Measurements from ENCODE around the gene SLC1A5.

The SLC1A5 gene

DNA sequence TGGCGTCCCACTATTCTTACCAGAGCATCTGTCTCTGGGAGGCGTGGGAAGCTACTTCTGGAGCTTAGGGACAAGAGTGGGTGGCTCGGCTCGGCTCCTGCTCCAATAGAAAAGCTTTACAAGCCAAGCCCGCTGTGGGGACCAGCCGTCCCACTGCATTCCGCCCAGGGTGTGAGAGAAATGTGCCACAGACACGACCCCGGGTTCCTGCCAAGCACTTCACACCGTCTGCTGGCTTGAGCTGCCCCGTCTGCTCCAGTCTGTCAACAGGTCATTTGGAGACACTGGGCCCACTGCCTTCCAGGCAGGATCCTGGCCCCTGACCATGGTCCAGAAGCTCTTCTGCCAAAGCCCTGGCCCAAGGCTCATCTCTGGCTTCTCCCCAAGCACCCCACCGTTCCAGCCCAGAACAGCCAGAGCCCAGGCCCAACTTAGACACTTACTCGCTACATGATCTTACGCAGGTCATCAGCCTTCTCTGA lies 49.1 kb downstream of the SLC1A5 start:
- DNase-seq, result no peak

DNA sequence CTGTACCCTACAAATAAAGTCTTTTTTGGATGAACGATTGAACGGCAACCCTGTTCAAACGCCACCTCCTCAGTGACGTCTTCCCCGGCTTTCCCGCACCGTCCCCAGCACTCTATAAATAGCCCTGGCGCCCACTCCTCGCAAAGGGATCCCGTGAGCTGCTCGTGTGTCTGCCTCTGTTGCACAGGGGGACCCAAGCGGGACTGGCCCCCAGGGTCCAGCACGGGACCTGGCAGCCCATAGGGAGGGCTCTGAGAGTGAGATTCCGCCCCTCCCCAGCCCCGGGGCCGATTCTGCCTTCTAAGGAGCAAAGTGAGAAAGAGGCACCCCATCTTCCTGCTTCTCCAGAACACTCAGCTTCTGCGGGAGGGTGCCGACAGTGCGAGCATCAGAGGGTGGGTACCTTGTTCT lies 50.6 kb downstream of the SLC1A5 start:
- DNase-seq, result no peak

GRCh38 chr19:46737298-46737654 lies 51.1 kb downstream of the SLC1A5 start:
- no peak for DNase-seq

DNA sequence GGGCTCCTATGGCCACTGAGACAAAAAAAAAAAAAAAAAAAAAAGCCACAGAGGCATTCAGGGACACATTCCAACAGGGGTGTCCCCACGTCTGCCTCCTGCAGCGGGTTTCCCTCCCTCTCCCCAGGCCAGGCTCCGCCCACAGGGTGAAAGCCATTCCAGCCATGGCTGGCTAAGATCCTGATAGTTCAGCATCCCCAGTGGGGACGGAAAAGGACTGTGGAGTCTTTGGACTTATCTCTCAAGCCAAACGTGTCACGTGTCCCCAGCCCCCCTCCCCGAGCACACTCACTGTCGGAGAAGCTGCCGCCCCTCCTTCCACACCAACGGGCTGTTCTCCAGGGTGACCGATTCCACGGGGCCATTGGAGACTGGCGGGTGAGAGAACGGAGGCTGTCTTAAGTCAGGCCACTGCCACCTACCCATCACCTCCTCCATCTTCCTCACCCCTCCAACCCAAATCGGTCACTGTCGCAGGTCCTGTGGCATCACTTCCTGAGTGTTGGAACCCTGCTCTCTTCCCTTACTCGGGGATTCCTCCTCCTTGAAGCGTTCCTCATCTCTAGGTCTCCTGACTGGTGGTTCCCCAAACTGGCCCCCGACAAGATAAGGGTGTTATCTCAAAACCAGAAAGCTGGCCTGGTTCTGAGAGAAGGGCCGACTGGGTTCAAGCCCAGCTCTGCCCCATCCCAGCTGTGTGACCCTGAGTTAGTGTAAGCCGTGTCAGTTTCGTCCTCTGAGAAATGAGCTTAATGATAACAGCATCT lies 51.7 kb downstream of the SLC1A5 start:
- DNase-seq, result no peak

- no peak for DNase-seq
Observed at GRCh38 chr19:46733690-46734292, 54.6 kb downstream of the SLC1A5 start.

DNA sequence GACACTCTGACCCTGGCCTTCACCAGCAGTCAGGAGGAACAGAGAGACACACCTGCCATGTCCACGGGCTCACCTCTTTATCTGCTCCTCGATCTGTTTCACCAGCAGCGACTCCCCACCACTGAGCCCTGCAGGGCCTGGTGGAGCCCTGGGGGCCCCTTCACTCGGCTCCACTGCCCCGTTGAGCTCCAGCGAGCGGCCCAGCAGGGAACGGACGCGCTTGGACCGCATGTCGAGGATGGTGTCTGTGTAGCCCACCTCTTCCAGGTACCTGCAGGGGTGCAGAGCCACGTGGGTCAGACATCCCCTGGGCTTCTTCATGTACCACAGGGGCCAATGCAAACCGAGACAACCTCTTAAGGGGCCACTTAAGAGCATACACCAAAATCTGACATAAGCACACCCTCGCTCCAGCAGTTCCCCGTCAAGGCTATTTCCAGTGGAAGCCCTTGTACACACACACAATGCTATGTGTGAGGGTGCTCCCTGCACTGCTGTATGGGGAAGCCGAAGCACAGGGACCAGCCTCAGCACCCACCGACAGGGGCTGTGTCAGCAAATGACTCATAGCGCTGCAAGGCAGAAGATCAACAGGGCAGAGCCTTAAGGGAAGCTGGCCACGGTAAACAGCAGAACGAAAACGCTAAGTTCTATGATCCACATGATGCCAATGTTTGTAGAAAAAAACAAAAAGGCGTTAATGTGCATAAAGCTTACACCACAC lies 55.3 kb downstream of the SLC1A5 start:
- DNase-seq, result no peak

DNA sequence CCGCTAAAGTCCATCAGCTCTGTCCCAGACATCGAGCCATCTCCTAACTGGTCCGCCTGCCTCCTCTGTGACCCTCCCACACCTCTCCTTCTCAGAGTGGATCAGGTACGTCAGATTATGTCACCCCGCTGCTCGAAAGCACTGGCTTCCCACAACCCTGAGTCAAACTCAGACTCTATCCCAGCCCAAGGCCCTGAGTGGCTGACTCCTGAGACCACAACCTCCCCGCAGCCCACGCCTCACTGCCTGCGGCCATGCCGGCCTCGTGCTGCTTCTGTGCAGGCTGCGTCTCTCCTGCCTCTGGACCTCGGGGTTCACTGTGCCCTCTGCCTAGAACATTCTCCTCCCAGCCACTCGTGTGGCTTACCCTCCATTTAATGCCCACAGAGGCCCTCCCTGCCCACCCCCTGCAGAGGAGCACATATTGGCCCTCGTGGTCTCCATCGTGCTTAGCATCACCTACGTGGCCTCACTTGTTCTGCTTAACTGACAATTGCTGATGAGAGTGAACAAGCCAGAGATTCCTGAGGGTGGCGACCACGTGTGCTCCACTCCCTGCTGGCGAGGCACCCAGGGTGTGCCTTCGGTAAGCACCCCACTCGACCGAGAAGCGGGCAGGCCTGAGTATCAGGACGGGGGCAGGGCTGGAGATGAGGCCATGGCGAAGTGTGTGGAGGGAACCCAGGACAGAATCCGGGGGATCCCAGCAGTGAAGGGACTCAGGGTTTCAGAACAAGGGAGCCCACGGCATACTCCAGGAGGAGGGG lies 56.0 kb downstream of the SLC1A5 start:
- DNase-seq, result no peak

DNA sequence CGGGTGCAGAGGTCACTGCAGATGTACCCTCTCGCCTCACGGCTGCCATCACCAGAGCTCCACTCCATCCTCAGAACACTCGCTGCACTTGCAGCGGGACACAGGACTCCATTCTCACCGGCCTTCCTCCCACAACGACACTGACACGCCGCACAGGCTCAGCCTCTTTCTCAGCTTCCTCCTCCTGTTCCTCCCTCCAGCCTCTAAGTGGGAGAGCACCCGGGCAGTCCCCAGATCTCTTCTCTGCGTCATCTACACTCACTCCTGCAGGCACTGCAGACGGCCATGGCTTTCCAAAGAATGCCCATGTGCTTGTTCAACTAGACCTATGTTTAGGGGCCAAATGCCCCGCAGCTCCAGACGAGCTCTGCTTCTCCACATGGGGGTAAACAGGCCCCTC lies 56.8 kb downstream of the SLC1A5 start:
- DNase-seq, result no peak

DNA sequence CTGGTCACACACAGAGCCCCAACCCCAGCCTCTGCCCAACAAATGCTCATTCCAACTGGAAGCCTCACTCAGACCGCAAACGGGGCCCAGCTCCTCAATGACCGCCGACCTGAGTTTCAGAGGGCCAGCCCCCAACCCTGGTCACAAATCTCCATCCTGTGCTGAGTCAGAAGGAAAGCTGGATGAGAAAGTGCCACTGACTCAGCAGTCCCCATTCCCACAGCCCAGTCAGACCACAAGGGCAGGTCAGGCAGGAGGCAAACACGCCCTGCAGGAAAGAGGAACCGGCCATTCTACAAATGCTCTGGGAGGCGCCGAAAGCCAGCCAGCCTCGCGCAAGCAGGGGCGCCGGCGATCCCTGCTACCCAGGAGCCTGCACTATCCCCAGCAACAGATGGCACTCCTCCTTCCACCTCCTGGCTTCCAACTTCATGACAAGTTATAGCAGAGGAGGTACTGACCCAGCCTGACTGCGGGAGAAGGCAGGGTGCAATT lies 57.3 kb downstream of the SLC1A5 start:
- DNase-seq, result no peak

GRCh38 chr19:46730595-46730994 lies 57.8 kb downstream of the SLC1A5 start:
- DNase-seq, result no peak

DNA sequence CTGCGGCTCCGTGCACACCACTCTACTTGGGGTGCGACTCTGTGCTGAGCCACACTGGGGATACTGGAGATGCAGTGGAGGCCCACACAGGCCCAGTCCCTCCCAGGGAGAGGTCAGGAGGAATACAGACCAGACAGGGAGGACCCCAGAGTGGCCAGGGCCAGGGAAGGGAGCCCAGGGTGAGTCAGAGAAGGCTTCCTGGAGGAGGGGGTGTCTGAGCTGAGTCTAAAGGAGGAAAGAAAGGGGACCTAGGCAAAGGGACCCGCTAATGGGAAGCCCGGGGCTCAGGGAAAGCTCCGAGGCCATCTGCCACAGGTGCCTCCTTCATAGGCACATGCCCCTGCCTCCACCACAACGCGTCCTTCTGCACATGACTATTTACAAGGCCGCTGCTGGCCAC lies 58.2 kb downstream of the SLC1A5 start:
- DNase-seq, result no peak

- DNase-seq, result no peak
Observed at GRCh38 chr19:46729696-46730095, 58.7 kb downstream of the SLC1A5 start.

DNA sequence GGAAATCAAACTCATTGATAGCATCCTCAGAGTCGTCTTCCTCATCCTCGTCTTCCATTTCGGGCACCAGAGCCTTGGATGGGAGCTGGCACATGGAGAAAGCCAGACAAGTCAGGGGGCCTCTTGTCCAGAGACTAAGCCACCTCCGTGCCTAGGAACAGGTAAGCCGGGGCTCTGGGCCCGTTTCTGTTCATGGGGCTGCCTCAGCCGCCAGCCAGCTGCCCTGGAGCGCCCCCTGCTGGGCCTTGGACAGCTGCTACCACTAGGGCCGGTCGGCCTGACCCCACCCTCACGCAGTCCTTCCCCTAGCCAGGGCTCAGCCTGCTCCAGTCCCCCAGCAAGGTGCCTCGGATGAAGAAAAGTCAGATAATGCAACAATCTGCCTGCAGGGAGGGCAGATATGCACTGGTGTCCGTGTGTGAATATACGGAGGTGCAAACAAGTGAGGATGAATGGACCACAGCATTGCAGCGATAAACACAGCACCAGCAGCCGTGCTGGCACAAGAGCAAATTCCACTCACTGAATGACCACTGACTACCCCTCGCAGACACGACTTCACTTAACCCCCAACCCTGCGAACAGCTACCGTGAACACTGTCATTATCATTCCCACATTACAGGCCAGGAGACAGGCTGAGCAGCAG lies 59.6 kb downstream of the SLC1A5 start:
- DNase-seq, result peak; percentile 69

- no peak for DNase-seq
Observed at GRCh38 chr19:46728208-46728607, 60.2 kb downstream of the SLC1A5 start.

- no peak for DNase-seq
Observed at GRCh38 chr19:46727757-46728156, 60.6 kb downstream of the SLC1A5 start.

DNA sequence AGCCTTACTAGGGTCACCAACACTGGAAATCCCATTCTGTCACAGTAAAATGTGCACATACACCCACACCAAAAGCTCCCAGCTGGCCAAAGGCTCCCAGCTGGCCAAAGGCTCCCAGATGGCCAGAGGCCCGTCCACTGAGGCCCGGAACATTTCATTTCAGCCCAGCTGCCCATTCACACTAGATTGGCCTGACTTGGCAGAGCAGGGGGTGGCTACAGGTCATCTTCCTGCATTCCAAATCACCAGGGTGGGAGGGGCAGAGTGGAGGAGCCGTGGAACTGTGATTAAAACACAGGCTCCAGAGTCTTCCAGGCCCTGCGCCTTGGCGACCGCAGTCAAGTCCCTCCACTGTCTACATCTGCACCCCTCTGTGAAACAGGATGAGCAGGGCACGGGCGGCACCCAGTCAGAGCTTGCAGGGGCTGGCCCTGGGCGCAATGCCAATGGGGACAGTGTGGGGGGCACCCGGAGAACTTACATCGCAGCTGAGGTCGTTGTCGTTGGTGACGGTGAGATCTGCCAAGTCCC lies 61.4 kb downstream of the SLC1A5 start:
- no peak for DNase-seq

DNA sequence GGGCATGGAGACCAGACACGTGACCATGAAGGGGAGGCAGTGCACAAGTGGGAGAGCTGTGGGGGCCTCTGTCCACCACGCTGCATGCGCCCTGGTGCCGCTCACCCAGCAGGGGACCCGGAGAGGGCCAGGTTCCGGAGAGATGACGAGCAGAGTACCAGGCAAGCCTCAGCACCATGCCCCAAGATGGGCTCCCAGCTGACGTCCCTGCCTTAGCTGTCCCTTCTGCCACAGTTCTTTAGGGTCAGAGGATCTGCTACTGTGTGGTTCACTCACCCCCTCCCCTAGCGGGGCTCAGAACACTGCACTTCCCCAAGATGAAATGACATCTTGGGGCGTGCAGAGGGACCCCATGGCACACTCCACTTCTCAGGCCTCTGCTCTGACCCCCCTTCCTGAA lies 61.8 kb downstream of the SLC1A5 start:
- DNase-seq, result no peak

- no peak for DNase-seq
Observed at GRCh38 chr19:46725859-46726393, 62.5 kb downstream of the SLC1A5 start.

- no peak for DNase-seq
Observed at GRCh38 chr19:46725036-46725820, 63.2 kb downstream of the SLC1A5 start.

All from stimulated activated naive CD4-positive, alpha-beta T cell treated with Interleukin-2 at 50 U/mL for 16 hours (primary cell).